K562 (cell line): Measurements from ENCODE around the gene PIM3. TPM values are rescaled to one million over a fixed set of nuclear protein-coding genes. Genes with fewer than 3 reads are reported as not detected.

Experiments used
- BCOR ChIP-seq: fragments of 450-650 bp; IDR thresholded peaks from 2 replicates; pipeline ENCODE4 v1.6.1; 2016
- CUX1 ChIP-seq: fragments of 200-800 bp; sonication (Bioruptor generic); IDR thresholded peaks from 2 replicates; pipeline ENCODE4 v1.6.1; 2016; ENCODE audit warnings: missing genetic modification characterization, missing compliant biosample characterization
- ETV5 ChIP-seq: sonication (generic); formaldehyde crosslinking; IDR thresholded peaks from 2 replicates; pipeline ENCODE4 v1.4.0; 2020; ENCODE audit warnings: low read depth, mild to moderate bottlenecking, missing genetic modification reagents
- GTF2E2 ChIP-seq: fragments of 200-800 bp; sonication (Bioruptor generic); IDR thresholded peaks from 2 replicates; pipeline ENCODE4 v1.6.1; 2016; ENCODE audit warnings: missing genetic modification characterization, missing compliant biosample characterization
- HLTF ChIP-seq: fragments of 450-650 bp; IDR thresholded peaks from 2 replicates; pipeline ENCODE4 v1.6.1; 2016
- HNRNPLL ChIP-seq: fragments of 200-400 bp; formaldehyde crosslinking; IDR thresholded peaks from 2 replicates; pipeline ENCODE4 v1.6.1; 2017; ENCODE audit warnings: low read length, low read depth, mild to moderate bottlenecking; ENCODE audit not compliant: poor library complexity, severe bottlenecking
- SLC30A9 ChIP-seq: fragments of 250-450 bp; sonication (Bioruptor Pico); IDR thresholded peaks from 2 replicates; pipeline ENCODE4 v1.8.0; 2022; ENCODE audit warnings: mild to moderate bottlenecking, moderate library complexity
- SMARCA5 ChIP-seq: fragments of 450-650 bp; IDR thresholded peaks from 2 replicates; pipeline ENCODE4 v1.6.1; 2016
- TCF7L2 ChIP-seq: fragments of 150-350 bp; IDR thresholded peaks from 2 replicates; pipeline ENCODE4 v1.6.1; 2016; ENCODE audit warnings: low read depth, mild to moderate bottlenecking, low read length, moderate library complexity
- ZNF146 ChIP-seq: IDR thresholded peaks from one replicate; pipeline ENCODE4 v1.6.1; 2018; ENCODE audit warnings: missing compliant biosample characterization; ENCODE audit not compliant: unreplicated experiment
- ZNF224 ChIP-seq: sonication (generic); formaldehyde crosslinking; IDR thresholded peaks from 2 replicates; pipeline ENCODE4 v1.8.0; 2022; ENCODE audit warnings: mild to moderate bottlenecking, missing genetic modification reagents
- polyA plus RNA-seq, 8 experiments: library from polyadenylated mRNA; depleted of rRNA in 4 of 8; stranded (reverse) in 5 of 8; unstranded in 3 of 8; fragments of >200 nt; fragmentation: Nextera tagmentation in 2 of 8; fragmentation: Illumina TruSeq in 1 of 8; extraction: Ambion mirVana in 2 of 8; extraction: Trizol in 1 of 8; gene quantifications; 2 replicates each; pipeline versions ENCODE4 v1.2.1 to v1.2.3, GENCODE V29; 2011 to 2014; ENCODE audit warnings: inconsistent platforms in 1 of 8, missing spikeins in 1 of 8
- total RNA-seq, 7 experiments: library from RNA; depleted of rRNA in 6 of 7; stranded (reverse); fragments of >200 nt in 6 of 7; fragmentation: Illumina TruSeq in 2 of 7; extraction: Trizol in 2 of 7; gene quantifications; 2 replicates each; pipeline versions ENCODE4 v1.2.1 to v1.2.3, GENCODE V29; 2011 to 2021; ENCODE audit warnings: low replicate concordance in 1 of 7
- TF ChIP-seq, protein P1 (sequence below): fragments of 450-650 bp; IDR thresholded peaks from 2 replicates; pipeline ENCODE4 v1.6.1; 2016; ENCODE audit warnings: borderline replicate concordance
- TF ChIP-seq, protein P2 (sequence below): fragments of 450-650 bp; IDR thresholded peaks from 2 replicates; pipeline ENCODE4 v1.6.1; 2017; ENCODE audit warnings: antibody characterized with exemption, mild to moderate bottlenecking
- TF ChIP-seq, protein P3 (sequence below): fragments of 250-450 bp; sonication (Bioruptor Pico); IDR thresholded peaks from 2 replicates; pipeline ENCODE4 v1.5.0; 2022; ENCODE audit warnings: mild to moderate bottlenecking

PIM3 gene
- total and polyA plus RNA-seq, 9 of the 15 experiments (the other 6 are each of a cell fraction or from before 2014, with no cell fraction given): 0.24 to 40.5 (median 5.3) TPM

GRCh38 chr22:49942565-49943404, 17.8 kb upstream of the PIM3 start (continued):
- TF ChIP-seq, protein P1, sequence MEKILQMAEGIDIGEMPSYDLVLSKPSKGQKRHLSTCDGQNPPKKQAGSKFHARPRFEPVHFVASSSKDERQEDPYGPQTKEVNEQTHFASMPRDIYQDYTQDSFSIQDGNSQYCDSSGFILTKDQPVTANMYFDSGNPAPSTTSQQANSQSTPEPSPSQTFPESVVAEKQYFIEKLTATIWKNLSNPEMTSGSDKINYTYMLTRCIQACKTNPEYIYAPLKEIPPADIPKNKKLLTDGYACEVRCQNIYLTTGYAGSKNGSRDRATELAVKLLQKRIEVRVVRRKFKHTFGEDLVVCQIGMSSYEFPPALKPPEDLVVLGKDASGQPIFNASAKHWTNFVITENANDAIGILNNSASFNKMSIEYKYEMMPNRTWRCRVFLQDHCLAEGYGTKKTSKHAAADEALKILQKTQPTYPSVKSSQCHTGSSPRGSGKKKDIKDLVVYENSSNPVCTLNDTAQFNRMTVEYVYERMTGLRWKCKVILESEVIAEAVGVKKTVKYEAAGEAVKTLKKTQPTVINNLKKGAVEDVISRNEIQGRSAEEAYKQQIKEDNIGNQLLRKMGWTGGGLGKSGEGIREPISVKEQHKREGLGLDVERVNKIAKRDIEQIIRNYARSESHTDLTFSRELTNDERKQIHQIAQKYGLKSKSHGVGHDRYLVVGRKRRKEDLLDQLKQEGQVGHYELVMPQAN: peak; percentile 48; the same call in 1 of the 2 replicates
- TF ChIP-seq TCF7L2 (no peak), HNRNPLL (no peak), GTF2E2 (tag) (no peak), ZNF146 (CRISPR knock-in tag) (no peak), ZNF224 (CRISPR knock-in tag) (no peak), HLTF (no peak), CUX1 (CRISPR knock-in tag) (no peak), SLC30A9 (CRISPR knock-in tag) (no peak), BCOR (peak; percentile 91), SMARCA5 (peak; percentile 79; the same call in 1 of the 2 replicates), ETV5 (CRISPR knock-in tag) (no peak)
- TF ChIP-seq, protein P2, sequence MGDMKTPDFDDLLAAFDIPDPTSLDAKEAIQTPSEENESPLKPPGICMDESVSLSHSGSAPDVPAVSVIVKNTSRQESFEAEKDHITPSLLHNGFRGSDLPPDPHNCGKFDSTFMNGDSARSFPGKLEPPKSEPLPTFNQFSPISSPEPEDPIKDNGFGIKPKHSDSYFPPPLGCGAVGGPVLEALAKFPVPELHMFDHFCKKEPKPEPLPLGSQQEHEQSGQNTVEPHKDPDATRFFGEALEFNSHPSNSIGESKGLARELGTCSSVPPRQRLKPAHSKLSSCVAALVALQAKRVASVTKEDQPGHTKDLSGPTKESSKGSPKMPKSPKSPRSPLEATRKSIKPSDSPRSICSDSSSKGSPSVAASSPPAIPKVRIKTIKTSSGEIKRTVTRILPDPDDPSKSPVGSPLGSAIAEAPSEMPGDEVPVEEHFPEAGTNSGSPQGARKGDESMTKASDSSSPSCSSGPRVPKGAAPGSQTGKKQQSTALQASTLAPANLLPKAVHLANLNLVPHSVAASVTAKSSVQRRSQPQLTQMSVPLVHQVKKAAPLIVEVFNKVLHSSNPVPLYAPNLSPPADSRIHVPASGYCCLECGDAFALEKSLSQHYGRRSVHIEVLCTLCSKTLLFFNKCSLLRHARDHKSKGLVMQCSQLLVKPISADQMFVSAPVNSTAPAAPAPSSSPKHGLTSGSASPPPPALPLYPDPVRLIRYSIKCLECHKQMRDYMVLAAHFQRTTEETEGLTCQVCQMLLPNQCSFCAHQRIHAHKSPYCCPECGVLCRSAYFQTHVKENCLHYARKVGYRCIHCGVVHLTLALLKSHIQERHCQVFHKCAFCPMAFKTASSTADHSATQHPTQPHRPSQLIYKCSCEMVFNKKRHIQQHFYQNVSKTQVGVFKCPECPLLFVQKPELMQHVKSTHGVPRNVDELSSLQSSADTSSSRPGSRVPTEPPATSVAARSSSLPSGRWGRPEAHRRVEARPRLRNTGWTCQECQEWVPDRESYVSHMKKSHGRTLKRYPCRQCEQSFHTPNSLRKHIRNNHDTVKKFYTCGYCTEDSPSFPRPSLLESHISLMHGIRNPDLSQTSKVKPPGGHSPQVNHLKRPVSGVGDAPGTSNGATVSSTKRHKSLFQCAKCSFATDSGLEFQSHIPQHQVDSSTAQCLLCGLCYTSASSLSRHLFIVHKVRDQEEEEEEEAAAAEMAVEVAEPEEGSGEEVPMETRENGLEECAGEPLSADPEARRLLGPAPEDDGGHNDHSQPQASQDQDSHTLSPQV: no peak
- TF ChIP-seq, protein P3, sequence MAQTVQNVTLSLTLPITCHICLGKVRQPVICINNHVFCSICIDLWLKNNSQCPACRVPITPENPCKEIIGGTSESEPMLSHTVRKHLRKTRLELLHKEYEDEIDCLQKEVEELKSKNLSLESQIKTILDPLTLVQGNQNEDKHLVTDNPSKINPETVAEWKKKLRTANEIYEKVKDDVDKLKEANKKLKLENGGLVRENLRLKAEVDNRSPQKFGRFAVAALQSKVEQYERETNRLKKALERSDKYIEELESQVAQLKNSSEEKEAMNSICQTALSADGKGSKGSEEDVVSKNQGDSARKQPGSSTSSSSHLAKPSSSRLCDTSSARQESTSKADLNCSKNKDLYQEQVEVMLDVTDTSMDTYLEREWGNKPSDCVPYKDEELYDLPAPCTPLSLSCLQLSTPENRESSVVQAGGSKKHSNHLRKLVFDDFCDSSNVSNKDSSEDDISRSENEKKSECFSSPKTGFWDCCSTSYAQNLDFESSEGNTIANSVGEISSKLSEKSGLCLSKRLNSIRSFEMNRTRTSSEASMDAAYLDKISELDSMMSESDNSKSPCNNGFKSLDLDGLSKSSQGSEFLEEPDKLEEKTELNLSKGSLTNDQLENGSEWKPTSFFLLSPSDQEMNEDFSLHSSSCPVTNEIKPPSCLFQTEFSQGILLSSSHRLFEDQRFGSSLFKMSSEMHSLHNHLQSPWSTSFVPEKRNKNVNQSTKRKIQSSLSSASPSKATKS (CRISPR knock-in tag): no peak
